ENCODE measurements around the gene MT1F.

The MT1F gene

GRCh38 chr16:56701534-56701933, 43.8 kb downstream of the MT1F start:
- no peak for DNase-seq

- DNase-seq = no peak
Observed at GRCh38 chr16:56702836-56703235, 45.1 kb downstream of the MT1F start.

All from T1000 (cell line).